Measurements from ENCODE around the gene C1QTNF6. TPM values are rescaled to one million over a fixed set of nuclear protein-coding genes. Genes with fewer than 3 reads are reported as not detected.
"Not testable (repeated sequence)": the region's sequence is repeated elsewhere in the genome, so short reads cannot be mapped to it uniquely, and the experiment has no call there.

The C1QTNF6 gene
- total and polyA plus RNA-seq, 2 experiments from 2014 or later, result 23.6 to 29.7 TPM

GRCh38 chr22:37233751-37234631 is 45.9 kb upstream of the C1QTNF6 start:
- WGBS (ENCODE audit: low lambda C conversion rate, missing lambda C conversion rate), result 83% methylated on average over 27 of the region's 27 CpGs
- H3K9me3 ChIP-seq (ENCODE audit: low read depth), result no peaks in the 10 kb centered on the region
- no peak for DNase-seq (ENCODE audit: low spot score)
- H3K27me3 ChIP-seq, result no peaks in the 10 kb centered on the region
- no peak overlapping the region for H3K4me2 ChIP-seq
- no peaks in the 10 kb centered on the region for H3K9me2 ChIP-seq (replicated peaks; ENCODE audit: insufficient read depth)
- H2AFZ ChIP-seq, result no peak overlapping the region
- H3K27ac ChIP-seq, result no peak overlapping the region
- no peak overlapping the region for H3K4me3 ChIP-seq
- no peaks in the 10 kb centered on the region for H4K20me1 ChIP-seq (ENCODE audit: insufficient read depth, poor library complexity, severe bottlenecking)
- H3K4me1 ChIP-seq (ENCODE audit: insufficient read depth), result peaks cover 11% of the 10 kb centered on the region
- TF ChIP-seq EZH2 (IDR thresholded peaks at IDR 0.05; ENCODE audit: borderline replicate concordance) (no peak), EZH2phosphoT487 (IDR thresholded peaks at IDR 0.05; ENCODE audit: low read depth, severe bottlenecking, unreplicated experiment) (no peak), CTCF (IDR thresholded peaks at IDR 0.05; ENCODE audit: poor library complexity) (no peak)
- no peaks in the 10 kb centered on the region for H3K79me2 ChIP-seq
- no peaks in the 10 kb centered on the region for H3K36me3 ChIP-seq (replicated peaks; ENCODE audit: insufficient read depth, low read depth)

- not testable (repeated sequence) for H3K9me2 ChIP-seq (replicated peaks; ENCODE audit: insufficient read depth); H3K27ac ChIP-seq; H3K4me2 ChIP-seq; H2AFZ ChIP-seq; H4K20me1 ChIP-seq (ENCODE audit: insufficient read depth, poor library complexity, severe bottlenecking); H3K4me3 ChIP-seq; H3K36me3 ChIP-seq (replicated peaks; ENCODE audit: insufficient read depth, low read depth); H3K9me3 ChIP-seq (ENCODE audit: low read depth); H3K79me2 ChIP-seq; H3K27me3 ChIP-seq; DNase-seq (ENCODE audit: low spot score)
- peaks cover 16% of the 10 kb centered on the region for H3K4me1 ChIP-seq (ENCODE audit: insufficient read depth)
- WGBS (ENCODE audit: low lambda C conversion rate, missing lambda C conversion rate), result 98% methylated on average over 12 of the region's 12 CpGs
These were observed 45.3 kb upstream of the C1QTNF6 start for GRCh38 chr22:37233371-37233750.

- H3K27ac ChIP-seq, result no peak overlapping the region
- H3K4me1 ChIP-seq (ENCODE audit: insufficient read depth), result peaks cover 16% of the 10 kb centered on the region
- no peaks in the 10 kb centered on the region for H3K9me3 ChIP-seq (ENCODE audit: low read depth)
- H3K36me3 ChIP-seq (replicated peaks; ENCODE audit: insufficient read depth, low read depth), result no peaks in the 10 kb centered on the region
- H3K4me3 ChIP-seq, result no peak overlapping the region
- no peak for DNase-seq (ENCODE audit: low spot score)
- no peak overlapping the region for H3K4me2 ChIP-seq
- WGBS (ENCODE audit: low lambda C conversion rate, missing lambda C conversion rate), result 88% methylated on average over 15 of the region's 15 CpGs
- no peak overlapping the region for H2AFZ ChIP-seq
- H3K79me2 ChIP-seq, result no peaks in the 10 kb centered on the region
- TF ChIP-seq EZH2phosphoT487 (IDR thresholded peaks at IDR 0.05; ENCODE audit: low read depth, severe bottlenecking, unreplicated experiment) (no peak), CTCF (IDR thresholded peaks at IDR 0.05; ENCODE audit: poor library complexity) (no peak), EZH2 (IDR thresholded peaks at IDR 0.05; ENCODE audit: borderline replicate concordance) (no peak)
- no peaks in the 10 kb centered on the region for H3K9me2 ChIP-seq (replicated peaks; ENCODE audit: insufficient read depth)
- no peaks in the 10 kb centered on the region for H3K27me3 ChIP-seq
- no peaks in the 10 kb centered on the region for H4K20me1 ChIP-seq (ENCODE audit: insufficient read depth, poor library complexity, severe bottlenecking)
These were observed 44.3 kb upstream of the C1QTNF6 start for GRCh38 chr22:37232140-37232998.

Data from hepatocyte (in vitro differentiated cells).